AG09309 (cell line): Measurements from ENCODE around the gene ETV6.

Experiments used
- DNase-seq: peaks from one replicate; pipeline ENCODE4 v3.0.0-alpha.2; 2010; ENCODE audit warnings: low read depth
- H3K4me3 ChIP-seq: 2 replicates; pipeline ENCODE4 v1.5.1; 2011; ENCODE audit warnings: mild to moderate bottlenecking, low read depth, low read length, moderate library complexity; ENCODE audit not compliant: control insufficient read depth
- CTCF ChIP-seq: IDR thresholded peaks from 2 replicates; pipeline ENCODE4 v1.5.1; 2011; ENCODE audit warnings: mild to moderate bottlenecking, low read depth, low read length, inconsistent platforms; ENCODE audit not compliant: insufficient read depth, control insufficient read depth; ENCODE audit errors: missing control alignments

Gene ETV6

GRCh38 chr12:11853126-11853525 lies 203.7 kb downstream of the ETV6 start:
- no peak for DNase-seq
- no peak overlapping the region for H3K4me3 ChIP-seq
- TF ChIP-seq CTCF = no peak

DNA sequence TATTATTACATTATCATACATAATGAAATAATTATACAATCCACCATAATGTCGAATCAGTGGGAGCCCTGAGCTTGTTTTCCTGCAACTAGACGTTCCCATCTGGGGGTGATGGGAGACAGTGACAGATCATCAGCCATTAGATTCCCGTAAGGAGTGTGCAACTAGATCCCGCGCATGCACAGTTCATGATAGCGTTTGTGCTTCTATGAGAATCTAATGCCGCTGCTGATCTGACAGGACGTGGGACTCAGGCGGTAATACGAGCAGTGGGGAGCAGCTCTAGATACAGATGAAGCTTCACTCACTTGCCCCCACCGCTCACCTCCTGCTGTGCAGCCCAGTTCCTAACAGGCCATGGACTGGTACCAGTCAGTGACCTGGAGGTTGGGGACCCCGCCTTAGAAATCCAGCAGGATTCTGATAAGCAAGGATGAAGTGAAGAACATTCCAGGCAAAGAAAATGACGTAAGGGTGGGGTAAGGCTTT lies 204.6 kb downstream of the ETV6 start:
- TF ChIP-seq CTCF = no peak
- DNase-seq = no peak
- H3K4me3 ChIP-seq = no peak overlapping the region

GRCh38 chr12:11855983-11856374 lies 206.5 kb downstream of the ETV6 start:
- TF ChIP-seq CTCF = no peak
- no peak for DNase-seq
- no peak overlapping the region for H3K4me3 ChIP-seq

DNA sequence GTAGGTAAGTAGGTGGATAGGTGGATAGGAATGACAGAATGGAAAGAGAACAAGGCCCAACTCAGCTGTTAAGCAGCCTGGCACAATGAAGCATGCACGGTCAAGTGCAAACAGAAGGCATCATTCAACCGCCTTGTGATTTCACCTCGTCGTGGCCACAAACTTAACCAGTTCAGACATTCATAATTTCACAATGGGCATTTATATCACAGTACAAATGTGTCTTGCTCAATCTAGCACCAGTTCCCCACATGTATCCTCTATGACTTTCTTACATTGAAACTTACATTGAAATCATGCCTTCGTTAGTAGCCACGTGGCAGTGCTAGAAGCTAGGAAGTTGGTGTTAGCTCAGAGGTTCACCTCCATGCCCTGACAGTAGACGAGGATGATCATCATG lies 207.5 kb downstream of the ETV6 start:
- no peak for TF ChIP-seq CTCF
- no peak overlapping the region for H3K4me3 ChIP-seq
- DNase-seq = no peak

- no peak for DNase-seq
- no peak for TF ChIP-seq CTCF
- H3K4me3 ChIP-seq = no peak overlapping the region
Observed at GRCh38 chr12:11859705-11860425, 210.4 kb downstream of the ETV6 start.

DNA sequence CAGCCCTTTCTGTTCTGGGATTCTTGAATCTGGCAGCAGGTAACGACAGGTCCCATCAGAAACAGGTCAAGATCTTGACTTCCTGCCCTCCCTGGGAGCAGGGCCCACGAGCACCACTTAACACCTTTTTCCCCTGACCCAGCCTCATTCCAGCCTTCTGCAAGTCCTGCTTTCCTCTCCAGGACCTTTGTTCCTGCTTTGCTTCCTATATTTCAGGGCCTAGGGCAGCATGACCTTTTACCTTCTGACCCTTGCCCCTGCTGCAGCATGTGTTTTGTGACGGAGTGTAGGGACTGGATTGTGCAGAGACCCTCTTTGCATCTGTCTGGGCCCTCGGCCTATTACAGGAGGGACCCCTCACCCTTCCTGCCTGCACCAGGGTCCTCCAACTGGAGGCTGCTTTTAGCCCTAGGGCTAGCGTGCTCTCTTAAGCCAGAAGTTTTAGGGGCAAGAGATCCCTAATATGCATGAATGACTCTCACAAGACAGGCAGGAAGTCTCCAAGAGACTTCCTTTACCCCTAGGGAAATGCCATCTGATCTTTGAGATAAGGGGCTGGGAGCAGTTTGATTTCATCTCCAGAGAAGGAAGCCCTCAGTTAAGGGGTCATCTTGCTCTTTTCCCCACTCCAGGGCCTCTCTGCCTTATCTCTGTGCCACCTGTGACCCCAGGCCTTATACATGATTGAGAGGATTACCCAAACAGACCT lies 211.8 kb downstream of the ETV6 start:
- no peak for TF ChIP-seq CTCF

More for the DNA sequence above, 211.8 kb downstream of the ETV6 start:
- DNase-seq = no peak
- no peak overlapping the region for H3K4me3 ChIP-seq
